Ovary (tissue), 7 donors: ENCODE data around the gene RMP24.

Source experiments
- DNase-seq, 5 donors: peaks; one replicate each; pipeline ENCODE4 v3.0.0-alpha.2; 2019 to 2020
- H3K27ac ChIP-seq, 2 donors: fragments of 200-600 bp; one replicate each; pipeline versions ENCODE4 v1.5.1 to v1.8.0; 2019 to 2022
- H3K27me3 ChIP-seq: fragments of 200-600 bp; one replicate; pipeline ENCODE4 v1.8.0; 2022
- H3K36me3 ChIP-seq: fragments of 200-600 bp; sonication (generic); one replicate; pipeline ENCODE4 v1.5.1; 2019
- H3K4me1 ChIP-seq: one replicate; pipeline ENCODE4 v1.8.1; 2013; ENCODE audit warnings: mild to moderate bottlenecking, moderate library complexity; ENCODE audit not compliant: insufficient read depth
- H3K4me3 ChIP-seq: fragments of 200-600 bp; sonication (generic); one replicate; pipeline ENCODE4 v1.5.1; 2017
- H3K9me3 ChIP-seq, 2 donors: fragments of 200-600 bp in 1 of 2; sonication (generic) in 1 of 2; one replicate each; pipeline versions ENCODE4 v1.5.1 to v1.8.1; 2013 to 2019; ENCODE audit warnings: mild to moderate bottlenecking in 1 of 2, moderate library complexity in 1 of 2
- EP300 ChIP-seq: sonication (generic); formaldehyde crosslinking; IDR thresholded peaks from one replicate; pipeline ENCODE4 v1.6.1; 2017; ENCODE audit warnings: antibody characterized with exemption
- POLR2A ChIP-seq: fragments of 450-650 bp; IDR thresholded peaks from one replicate; pipeline ENCODE4 v1.6.1; 2017; ENCODE audit warnings: antibody characterized with exemption, mild to moderate bottlenecking, moderate library complexity
- WGBS, 3 donors: extraction: QIAGEN DNeasy Blood & Tissue Kit in 1 of 3; methylation state at CpG; one replicate each; pipeline versions ENCODE4 v1.1.5 to v1.1.7; 2013 to 2017; 5-methylcytosine and 5-hydroxymethylcytosine counted together
- intact Hi-C, 4 donors: fragments of 100-400 bp; cut with DNase I; formaldehyde crosslinking; loops; one replicate each; pipeline versions ENCODE4 v1.11.0 to v1.15.1; 2022 to 2023
- TF ChIP-seq, protein P1 (sequence below), 3 donors: fragments of 450-650 bp in 2 of 3; fragments of 200-600 bp in 1 of 3; IDR thresholded peaks; one replicate each; pipeline versions ENCODE4 v1.5.1 to v1.8.0; 2016 to 2022; ENCODE audit warnings: antibody characterized with exemption in 3 of 3, mild to moderate bottlenecking in 1 of 3
- donor health status: DM: no; HTN: no; CAD: no; lungs with moderate emphysema.
- donor health status: DM: no; HTN: no; CAD: no.
- donor health status: Bipolar disorder and iron deficiency.
- donor health status: DM: no; HTN: no; CAD: no.
- donor health status: DM: yes; HTN: yes; CAD: no.

The RMP24 gene

DNA sequence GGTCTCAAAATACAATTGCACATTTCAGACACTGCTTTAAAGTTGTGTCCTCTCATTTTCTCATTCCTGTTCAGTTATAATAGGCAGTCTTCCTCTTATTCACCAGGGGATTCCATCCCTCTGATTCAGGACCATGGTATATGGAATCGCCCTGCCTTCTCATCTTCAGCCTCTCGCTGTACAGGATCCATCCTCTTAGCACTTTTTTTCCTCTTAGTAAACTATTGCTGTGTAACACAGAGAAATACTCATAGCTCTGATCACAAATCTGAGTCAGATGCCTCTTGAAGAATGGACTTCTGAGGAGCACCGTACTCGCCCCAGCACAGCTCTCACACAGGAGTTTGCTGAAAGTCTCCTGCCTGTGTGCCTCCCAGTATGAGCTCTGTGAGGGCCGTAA lies 11.3 kb downstream of the RMP24 start:
- intact Hi-C loops: no loop called here
- 94 to 98% (median 95%) methylated on average over 5 of the region's 5 CpGs for WGBS, 3 donors
- Histone ChIP-seq H3K36me3 (no peaks in the 10 kb centered on the region), H3K4me1 (no peaks in the 10 kb centered on the region), H3K27ac (no peak overlapping the region), H3K9me3 (no peaks in the 10 kb centered on the region), H3K4me3 (no peak overlapping the region), H3K27me3 (no peaks in the 10 kb centered on the region)
- TF ChIP-seq POLR2A: no peak
- TF ChIP-seq EP300: no peak
- TF ChIP-seq, protein P1, sequence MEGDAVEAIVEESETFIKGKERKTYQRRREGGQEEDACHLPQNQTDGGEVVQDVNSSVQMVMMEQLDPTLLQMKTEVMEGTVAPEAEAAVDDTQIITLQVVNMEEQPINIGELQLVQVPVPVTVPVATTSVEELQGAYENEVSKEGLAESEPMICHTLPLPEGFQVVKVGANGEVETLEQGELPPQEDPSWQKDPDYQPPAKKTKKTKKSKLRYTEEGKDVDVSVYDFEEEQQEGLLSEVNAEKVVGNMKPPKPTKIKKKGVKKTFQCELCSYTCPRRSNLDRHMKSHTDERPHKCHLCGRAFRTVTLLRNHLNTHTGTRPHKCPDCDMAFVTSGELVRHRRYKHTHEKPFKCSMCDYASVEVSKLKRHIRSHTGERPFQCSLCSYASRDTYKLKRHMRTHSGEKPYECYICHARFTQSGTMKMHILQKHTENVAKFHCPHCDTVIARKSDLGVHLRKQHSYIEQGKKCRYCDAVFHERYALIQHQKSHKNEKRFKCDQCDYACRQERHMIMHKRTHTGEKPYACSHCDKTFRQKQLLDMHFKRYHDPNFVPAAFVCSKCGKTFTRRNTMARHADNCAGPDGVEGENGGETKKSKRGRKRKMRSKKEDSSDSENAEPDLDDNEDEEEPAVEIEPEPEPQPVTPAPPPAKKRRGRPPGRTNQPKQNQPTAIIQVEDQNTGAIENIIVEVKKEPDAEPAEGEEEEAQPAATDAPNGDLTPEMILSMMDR (IDR thresholded peaks at IDR 0.05): no peak
- DNase-seq: no peak

DNA sequence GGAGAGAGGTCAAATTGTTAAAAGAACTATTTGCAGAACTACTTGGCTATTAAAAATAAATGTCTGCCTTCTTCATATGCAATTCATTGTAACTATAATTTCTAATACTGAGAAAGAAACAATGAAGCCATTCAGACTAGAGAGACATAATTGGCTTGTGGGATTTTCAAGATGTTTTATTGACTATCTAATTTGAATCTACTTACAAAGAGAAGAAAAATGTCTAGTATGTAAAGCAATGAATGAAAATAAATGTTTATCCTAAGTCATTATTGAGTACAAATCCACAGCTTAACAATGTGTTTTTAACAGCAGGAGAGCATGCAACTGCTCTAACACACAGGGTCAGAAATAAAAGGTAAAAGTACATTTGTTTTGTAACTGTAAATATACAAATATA lies 19.2 kb downstream of the RMP24 start:
- peaks cover 3% of the 10 kb centered on the region for H3K27me3 ChIP-seq
- DNase-seq: no peak
- no peak overlapping the region for H3K4me3 ChIP-seq
- no peak overlapping the region for H3K27ac ChIP-seq
- no peaks in the 10 kb centered on the region for H3K4me1 ChIP-seq
- no peak for TF ChIP-seq EP300
- TF ChIP-seq POLR2A: no peak
- TF ChIP-seq, protein P1 (IDR thresholded peaks at IDR 0.05): no peak
- intact Hi-C loops: no loop called here
- no peaks in the 10 kb centered on the region for H3K9me3 ChIP-seq
- no peaks in the 10 kb centered on the region for H3K36me3 ChIP-seq

DNA sequence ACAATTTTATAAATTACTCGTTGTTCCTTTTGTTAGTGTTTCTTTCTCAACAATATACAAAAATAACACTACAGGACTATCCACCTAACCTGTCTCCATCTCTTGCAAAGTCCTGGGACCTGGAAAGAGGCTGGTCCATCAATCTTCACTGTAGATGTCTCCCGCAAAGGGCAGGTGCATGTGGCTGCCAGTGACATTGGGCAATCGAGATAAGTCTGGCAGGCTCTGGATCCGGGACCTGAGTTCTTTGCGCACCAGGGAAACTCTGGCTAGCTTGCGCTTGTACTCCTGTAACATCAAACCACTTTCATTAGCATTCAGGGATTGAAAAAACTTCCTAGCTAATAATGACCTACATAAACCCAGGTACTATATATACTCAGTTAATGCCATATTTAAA lies 20.5 kb downstream of the RMP24 start:
- Histone ChIP-seq H3K27me3 (peaks cover 3% of the 10 kb centered on the region), H3K4me3 (no peak overlapping the region), H3K36me3 (no peaks in the 10 kb centered on the region), H3K4me1 (no peaks in the 10 kb centered on the region), H3K27ac (no peak overlapping the region), H3K9me3 (no peaks in the 10 kb centered on the region)
- TF ChIP-seq EP300 (no peak), POLR2A (no peak)
- TF ChIP-seq, protein P1 (IDR thresholded peaks at IDR 0.05): no peak
- DNase-seq: no peak
- intact Hi-C loops: no loop called here
- 95 to 98% (median 95%) methylated on average over 6 of the region's 6 CpGs for WGBS, 3 donors

DNA sequence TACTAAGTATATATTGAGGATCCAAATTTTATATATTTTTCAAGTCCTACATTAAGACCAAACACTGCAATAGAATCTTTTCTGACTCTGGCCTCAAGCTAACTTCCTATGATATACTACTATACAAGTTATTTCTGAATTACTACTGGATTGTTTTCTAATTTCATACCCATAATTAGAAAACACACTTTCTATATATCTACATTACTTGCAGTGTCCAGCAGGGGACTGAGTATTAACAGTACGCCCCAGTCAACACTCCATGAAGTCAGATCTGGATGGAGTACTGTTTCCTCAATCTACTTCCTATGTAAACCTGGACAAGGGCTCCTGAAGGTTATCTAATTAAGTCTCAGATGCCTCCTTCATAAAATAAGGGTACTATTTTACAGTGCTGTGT lies 26.5 kb downstream of the RMP24 start:
- WGBS, 3 donors: 66 to 81% (median 68%) methylated on average over 1 of the region's 1 CpG

More for the DNA sequence above, 26.5 kb downstream of the RMP24 start:
- no peaks in the 10 kb centered on the region for H3K9me3 ChIP-seq
- H3K4me3 ChIP-seq: no peak overlapping the region
- intact Hi-C loops: no loop called here
- H3K36me3 ChIP-seq: no peaks in the 10 kb centered on the region
- no peaks in the 10 kb centered on the region for H3K27me3 ChIP-seq
- no peak for DNase-seq
- no peaks in the 10 kb centered on the region for H3K4me1 ChIP-seq
- no peak overlapping the region for H3K27ac ChIP-seq
- TF ChIP-seq POLR2A (no peak), EP300 (no peak)
- TF ChIP-seq, protein P1 (IDR thresholded peaks at IDR 0.05): no peak
